NCI-H446 treated with DMSO at 0.1 percent for 48 hours (cell line): ENCODE measurements around the gene MANSC4.
"Not testable (repeated sequence)": the region's sequence is repeated elsewhere in the genome, so short reads cannot be mapped to it uniquely, and the experiment has no call there.

Experiments
- DNase-seq: peaks from one replicate; lab custom pipeline; 2025; lab: John Stamatoyannopoulos, UW

Gene MANSC4

DNA sequence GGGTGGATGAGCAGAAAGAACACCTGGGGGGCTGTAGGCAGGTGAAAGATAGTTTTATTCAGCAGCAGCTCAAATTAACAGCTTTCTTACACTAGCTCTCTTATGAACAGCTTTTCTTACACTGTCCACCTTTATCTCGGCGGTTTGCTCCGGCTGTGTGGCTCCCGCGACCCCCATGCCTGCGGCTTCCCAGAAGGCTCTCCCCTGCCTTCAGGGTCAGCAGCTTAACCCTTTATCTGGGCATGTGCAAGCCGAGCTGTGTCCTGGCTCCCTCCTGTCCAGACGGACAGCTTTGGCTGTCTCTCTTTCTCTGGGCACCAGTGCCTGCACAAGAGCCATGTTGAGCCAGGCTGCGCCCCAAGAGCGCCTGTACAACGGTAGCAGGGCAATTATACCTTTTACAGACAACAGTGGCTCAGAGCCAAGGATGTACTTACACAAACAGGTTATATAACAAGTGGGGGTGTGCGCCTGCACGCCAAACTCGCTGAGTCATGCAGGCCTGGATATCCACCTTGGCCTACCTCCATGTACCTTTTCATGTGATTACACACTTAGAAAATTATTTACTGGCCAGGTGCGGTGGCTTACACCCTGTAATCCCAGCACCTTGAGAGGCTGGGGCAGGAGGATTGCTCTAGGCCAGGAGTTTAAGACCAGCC is 28.5 kb downstream of the MANSC4 start:
- DNase-seq: no peak

DNA sequence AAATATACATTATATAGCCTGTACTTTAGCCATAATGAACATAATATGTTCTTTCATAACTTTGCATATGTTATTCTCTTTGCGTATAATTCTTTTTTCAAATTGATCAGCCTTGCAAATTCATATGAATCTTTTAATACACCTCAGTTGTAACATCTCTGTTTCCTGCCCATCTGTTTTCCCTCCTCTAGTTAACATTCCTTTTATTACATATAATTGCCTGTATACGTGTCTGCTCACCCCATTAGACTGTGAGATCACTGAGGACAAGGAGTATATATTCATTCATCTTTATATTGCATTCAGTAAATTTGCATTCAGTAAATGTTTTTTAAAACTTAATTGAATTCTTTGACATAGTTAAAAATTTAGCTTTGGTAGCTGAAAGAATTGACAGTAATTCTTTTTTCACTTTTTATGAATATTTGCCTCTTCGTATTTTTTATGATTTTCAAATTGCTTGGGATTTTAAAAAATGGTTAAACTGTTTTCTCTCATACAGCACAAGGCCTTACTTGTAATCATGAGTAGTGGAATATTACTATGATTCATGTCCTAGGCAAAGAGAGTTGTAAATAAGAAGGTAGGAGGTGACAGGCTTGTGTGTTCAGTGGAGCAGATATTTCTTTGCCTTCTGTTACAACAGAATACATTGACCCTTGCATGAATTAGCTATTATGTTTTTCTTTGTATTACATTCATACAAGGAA is 32.8 kb downstream of the MANSC4 start:
- peak; percentile 7 for DNase-seq

DNA sequence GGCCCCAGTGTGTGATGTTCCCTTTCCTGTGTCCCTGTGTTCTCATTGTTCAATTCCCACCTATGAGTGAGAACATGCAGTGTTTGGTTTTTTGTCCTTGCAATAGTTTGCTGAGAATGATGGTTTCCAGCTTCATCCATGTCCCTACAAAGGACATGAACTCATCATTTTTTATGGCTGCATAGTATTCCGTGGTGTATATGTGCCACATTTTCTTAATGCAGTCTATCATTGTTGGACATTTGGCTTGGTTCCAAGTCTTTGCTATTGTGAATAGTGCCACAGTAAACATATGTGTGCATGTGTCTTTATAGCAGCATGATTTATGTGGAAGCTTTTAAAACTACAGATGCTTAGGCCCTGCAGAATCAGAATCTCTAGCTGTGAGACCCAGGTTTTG is 34.3 kb downstream of the MANSC4 start:
- not testable (repeated sequence) for DNase-seq

DNA sequence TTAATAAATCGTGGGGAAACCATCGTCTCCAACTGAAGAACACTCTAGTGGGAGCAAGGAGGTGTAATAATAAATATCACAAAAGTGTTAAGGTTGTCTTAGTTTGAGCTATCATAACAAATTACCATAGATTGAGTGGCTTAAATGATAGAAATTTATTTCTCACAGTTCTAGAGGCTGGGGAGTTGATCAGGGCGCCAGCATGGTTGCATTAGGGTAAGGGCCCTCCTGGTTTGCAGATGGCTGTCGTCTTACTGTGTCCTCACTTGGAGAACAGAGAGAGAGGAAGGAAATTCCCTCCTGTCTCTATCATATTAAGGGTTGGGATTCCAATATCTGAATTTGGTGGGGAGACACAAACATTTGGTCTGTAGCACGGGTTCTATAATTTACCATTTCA is 36.4 kb downstream of the MANSC4 start:
- DNase-seq: no peak

DNA sequence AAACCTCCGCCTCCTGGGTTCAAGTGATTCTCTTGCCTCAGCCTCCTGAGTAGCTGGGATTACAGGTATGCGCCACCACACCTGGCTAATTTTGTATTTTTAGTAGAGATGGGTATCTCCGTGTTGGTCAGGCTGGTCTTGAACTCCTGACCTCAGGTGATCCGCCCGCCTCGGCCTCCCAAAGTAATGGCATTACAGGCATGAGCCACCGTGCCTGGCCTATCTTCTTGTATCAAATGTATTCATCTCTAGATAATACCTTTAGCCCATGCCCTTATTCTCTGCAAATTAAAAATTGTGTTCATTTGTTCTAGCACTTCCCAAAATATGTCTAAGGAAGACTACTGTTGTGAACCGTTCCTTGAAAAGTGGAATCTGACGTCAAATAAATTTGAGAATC is 45.7 kb downstream of the MANSC4 start:
- not testable (repeated sequence) for DNase-seq

DNA sequence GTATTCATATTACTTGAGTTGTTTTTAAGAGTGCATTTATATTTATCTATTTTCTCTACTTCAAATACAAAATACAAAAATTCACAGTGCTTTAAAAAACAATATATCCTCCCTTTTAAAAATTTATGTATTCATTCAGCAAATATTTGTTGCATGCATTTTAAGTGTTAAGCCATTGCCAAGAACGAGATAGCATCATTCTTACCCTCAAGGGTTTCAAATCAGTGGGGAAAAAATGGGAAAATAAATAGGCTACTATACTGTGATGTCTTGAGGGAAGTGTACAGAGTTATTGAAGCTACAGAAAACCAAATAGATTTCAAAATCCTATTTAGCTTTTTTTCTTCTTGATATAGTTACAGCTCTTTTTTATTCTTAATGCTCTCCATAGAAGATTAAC is 46.2 kb downstream of the MANSC4 start:
- DNase-seq: no peak

DNA sequence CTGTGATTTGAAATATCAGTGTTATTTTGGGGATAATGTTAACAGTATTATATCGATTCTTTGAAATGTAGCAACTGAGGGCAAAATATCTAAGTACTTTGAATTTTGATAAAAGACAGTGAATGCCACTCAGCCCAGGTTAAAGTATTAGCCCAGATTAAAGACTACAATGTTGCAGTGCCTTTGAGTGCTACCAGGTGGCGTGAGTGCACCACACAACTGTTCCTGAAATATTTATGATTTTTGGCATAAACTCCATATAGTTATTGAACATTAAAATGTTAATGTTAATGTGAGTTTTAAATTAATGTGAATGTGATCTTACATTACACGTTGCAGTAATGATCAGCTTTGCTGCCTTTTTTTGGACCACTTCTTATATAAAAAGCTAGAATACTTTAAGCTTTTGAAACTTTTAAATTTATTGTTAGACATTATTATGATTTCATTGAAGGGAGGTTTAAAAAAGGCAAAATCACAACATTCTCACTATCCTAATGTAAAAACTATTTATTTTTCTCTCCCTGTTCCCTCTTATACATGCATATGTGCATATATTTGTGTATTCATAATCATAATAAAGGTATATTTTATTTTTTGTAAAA is 46.9 kb downstream of the MANSC4 start:
- DNase-seq: no peak

DNA sequence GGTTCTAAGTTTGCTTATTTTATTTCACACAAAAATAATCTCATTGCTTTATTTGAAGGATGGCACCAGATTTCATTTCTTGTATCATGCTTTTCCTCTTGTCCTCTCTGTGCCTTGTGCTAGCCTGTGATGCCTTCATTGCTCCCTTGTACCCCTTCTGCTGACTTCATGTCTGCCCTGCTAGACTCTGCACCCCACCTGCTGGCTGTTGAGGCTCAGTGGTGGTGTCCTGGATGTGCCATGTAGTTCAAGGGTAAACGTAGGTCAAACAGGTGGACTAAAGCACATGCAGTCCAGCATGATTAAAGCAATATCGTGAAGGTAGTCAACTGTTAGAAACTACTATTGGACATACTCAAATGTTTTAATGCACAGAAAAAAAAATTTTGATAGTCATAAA is 47.8 kb downstream of the MANSC4 start:
- DNase-seq: no peak

DNA sequence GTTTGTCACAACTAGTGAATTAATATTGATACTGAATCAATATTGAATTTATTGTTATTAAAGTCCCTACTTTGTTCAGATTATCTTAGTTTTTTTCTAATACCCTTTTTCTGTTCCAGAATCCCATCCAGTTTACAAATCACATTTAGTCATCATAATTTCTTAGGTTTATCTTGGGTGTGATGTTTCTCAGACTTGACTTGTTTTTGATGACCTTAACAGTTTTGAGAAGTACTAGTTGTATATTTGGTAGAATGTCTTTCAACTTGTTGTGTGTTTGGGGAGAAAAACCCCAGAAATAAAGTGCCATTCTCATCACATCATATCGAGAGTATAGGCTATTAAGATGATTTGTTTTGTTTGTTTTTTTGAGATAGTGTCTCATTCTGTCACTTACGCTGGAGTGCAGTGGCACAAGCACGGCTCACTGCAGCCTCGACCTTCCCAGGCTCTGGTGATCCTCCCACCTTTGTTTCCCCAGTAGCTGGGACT is 49.9 kb downstream of the MANSC4 start:
- no peak for DNase-seq

DNA sequence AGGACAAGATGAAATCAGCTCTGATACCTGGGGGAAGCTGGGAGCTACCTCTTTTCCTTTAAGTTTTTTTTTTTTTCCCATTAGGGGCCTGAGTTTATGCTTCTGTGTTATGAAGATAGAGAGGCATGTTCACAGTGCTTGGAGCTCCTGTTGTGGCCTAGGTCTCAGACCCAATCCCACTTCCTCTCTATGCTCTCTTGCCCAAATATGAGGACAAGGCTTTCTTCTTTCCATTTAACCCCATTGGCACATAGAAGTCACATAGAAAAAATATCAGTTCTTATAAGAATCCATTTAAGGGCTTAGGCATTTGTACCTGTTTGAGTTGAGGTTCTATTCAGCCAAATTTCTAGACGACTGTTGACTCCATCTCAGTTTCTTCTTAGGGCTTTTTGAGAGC is 56.8 kb downstream of the MANSC4 start:
- DNase-seq: no peak
